Stimulated activated CD4-positive, alpha-beta T cell treated with anti-CD3 and anti-CD28 coated beads, Interleukin-4, amount 100 ng/mL, for 48 hours (primary cell): ENCODE results near the gene GH1.
"Not testable (repeated sequence)": the region's sequence is repeated elsewhere in the genome, so short reads cannot be mapped to it uniquely, and the experiment has no call there.

ENCODE experiments used
- DNase-seq, 2 donors: peaks; one replicate each; pipeline ENCODE4 v3.0.0-alpha.2; 2020; ENCODE audit warnings: low read depth in 2 of 2

The GH1 gene

GRCh38 chr17:63896524-63897354, 21.9 kb downstream of the GH1 start, which contains the start of gene CSH1:
TSS of gene CSH1 (minus strand) at chr17:63896574. CDS start at chr17:63896511, 63 bp downstream.
- not testable (repeated sequence) for DNase-seq

DNA sequence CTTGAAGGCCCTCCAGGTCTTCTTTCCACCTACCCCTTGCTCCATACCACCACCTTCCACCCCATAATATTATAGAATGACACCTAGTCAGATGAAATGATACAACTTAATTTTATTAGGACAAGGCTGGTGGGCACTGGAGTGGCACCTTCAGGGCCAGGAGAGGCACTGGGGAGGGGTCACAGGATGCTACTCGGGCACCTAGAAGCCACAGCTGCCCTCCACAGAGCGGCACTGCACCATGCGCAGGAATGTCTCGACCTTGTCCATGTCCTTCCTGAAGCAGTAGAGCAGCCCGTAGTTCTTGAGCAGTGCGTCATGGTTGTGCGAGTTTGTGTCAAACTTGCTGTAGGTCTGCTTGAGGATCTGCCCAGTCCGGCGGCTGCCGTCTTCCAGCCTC, 23.8 kb downstream of the GH1 start:
- not testable (repeated sequence) for DNase-seq

DNA sequence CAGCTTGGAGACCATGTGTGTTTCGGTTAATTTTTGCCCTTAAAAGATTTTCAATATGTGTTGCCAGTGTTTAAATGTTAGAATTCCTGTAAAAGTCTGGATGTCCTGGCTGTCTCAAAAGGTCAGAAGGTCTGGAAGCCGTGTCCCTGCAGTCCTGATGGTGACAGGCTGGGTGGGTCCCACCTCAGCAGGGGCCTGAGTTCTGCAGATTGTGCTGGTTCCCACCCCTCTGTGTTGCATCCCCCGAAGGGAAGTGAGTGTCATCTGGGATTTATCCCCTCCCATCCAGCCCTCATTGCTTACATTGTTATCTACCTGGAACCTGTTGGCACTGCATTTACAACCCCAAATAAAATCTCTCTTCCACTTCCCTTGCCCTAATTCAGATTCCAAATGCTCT, 24.6 kb downstream of the GH1 start:
- not testable (repeated sequence) for DNase-seq

DNA sequence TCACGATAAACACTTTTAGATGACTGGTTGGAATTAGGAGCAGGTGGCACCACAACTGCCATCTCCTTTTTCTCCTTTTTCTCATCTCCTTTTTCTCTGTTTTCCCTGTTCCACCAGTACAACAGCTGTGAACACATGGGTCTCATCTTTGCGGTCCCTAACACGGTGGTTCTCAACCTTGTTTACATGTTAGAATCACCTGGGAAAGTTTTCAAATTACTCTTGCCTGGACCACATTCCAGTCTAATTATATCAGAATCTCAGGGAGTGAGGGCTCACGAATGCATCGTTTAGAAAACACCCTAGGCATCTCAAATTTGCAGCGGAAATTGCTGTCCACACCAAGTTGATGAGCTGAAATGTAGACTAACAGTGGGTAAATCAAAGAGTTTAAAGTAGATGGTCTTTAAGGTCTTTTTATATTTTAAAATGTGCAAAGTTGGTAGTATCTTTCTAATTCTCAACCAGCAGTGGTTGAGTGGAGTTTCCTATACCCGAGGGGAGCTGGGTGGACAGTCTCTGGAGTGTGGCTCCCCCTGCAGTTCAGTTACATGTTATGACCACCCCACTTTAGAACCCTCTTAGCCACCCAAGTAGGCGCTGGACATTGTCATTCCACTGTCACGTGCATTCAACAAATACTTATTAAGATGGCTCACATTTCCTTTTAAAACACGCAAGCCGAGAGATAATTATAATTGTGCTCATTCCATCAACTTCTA, 26.2 kb downstream of the GH1 start:
- DNase-seq, result not testable (repeated sequence)

DNA sequence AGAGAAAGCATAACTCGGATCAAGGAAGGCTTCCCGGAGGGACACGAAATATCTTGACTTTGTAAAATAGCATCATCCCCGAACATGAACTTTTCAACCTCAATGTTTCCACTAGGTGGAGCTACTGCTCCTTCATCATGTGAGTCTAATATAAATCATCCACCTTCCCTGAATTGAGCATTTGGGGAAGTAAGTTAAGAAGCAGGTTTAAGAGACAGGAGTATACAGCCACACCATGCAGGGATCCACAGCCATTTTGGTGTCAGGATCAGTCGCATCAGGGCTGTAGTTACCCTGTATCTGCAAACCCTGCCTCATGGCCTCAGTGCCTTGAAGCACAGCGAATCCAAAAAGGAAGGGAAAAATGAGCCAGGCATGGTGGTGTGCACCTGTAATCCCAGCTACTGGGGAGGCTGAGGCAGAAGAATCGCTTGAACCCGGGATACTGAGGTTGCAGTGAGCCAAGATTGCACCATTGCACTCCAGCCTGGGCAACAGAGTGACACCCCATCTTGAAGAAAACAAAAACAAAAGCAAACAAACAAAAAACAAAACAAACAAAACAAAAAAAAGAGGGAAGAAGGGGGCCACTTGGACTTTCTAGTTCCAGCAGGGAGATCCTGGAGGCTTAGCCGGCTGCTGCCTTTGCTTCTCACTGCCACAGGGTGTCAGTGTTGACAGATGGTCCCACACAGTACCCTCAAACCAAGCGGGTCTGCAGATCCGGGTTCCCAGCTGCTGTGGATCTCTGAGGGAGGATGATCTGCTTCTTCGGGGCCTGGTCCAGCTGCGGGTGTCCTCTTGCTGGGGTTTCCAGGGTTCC, 29.4 kb downstream of the GH1 start:
- not testable (repeated sequence) for DNase-seq

DNA sequence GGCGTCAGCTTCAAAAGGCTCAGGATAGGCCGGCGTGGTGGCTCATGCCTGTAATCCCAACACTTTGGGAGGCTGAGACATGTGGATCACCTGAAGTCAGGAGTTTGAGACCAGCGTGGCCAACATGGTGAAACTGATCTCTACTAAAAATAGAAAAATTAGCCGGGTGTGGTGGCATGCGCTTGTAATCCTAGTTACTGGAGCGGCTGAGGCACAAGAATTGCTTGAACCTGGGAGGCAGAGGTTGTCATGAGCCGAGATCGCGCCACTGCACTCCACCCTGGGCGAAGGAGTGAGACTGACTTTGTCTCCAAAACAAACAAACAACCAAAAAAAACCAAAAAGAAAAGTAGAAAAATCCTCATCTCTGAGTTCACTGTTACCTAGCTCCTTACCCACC, 33.5 kb downstream of the GH1 start:
- not testable (repeated sequence) for DNase-seq

DNA sequence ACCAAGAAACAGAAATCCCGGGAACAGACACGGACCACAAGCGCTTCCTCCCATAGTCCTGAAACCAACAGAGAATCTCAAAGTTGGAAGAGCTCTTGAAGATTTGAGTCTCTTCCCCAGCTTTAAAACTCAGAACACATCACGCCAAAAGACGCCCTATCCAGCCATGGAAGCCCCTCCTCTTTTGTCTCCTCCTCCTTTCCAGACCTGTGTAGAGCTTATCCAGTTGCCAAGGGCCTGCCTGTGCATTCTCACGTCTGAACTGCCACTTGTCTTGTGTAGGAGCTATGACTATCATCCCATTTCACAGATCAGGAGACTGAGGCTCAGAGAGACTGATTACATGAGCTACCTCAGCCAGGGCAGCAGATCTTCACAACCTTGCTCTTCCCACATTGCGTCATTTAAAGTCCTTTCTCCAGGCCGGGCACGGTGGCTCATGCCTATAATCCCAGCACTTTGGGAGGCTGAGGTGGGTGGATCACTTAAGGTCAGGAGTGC, 36.0 kb downstream of the GH1 start:
- DNase-seq, result not testable (repeated sequence)

DNA sequence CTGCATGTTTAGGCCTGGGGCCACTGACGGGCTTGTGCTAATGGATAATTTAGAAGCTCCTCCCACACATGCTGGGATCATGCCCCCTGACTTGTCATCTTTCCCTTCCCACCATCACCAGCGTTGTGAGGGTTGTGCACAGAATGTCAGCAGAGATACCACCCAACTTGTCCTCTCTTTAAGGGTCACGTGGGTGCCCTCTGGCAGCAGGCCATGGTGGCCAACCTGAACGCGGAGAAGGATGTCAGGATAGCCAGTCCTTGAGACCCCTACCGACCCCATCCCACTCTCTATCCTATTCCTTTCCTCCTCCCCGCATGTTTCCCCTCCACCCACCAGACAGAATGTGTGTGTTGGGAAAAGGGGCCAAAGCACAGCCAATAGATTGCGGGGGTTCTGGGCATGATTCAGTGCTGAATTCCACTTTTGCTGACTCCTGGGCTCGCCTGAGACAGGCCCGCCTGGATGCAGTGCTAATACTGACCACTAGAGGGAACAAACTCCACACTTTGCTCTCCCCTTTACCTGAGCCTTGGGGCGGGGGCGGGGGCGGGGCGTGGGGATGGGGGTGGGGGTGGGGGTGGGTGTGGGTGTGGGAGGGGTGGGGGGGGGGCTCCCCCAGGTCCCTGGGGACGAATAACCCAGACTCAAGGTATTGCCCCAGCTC, 36.6 kb downstream of the GH1 start, which contains the start of gene GH2:
GH2 (minus strand) TSS at position 10 of the 667 bp plus-strand sequence. CDS start 143 bp downstream, outside the sequence.
- DNase-seq, result peak; percentile 50 to 55

- DNase-seq, result not testable (repeated sequence)
Observed at GRCh38 chr17:63881337-63881736, 37.3 kb downstream of the GH1 start.

GRCh38 chr17:63880706-63881105, 37.9 kb downstream of the GH1 start:
- DNase-seq, result no peak

- DNase-seq, result not testable (repeated sequence)
Observed at GRCh38 chr17:63878413-63878812, 40.2 kb downstream of the GH1 start.

GRCh38 chr17:63874693-63875092, 43.9 kb downstream of the GH1 start:
- DNase-seq, result not testable (repeated sequence)

DNA sequence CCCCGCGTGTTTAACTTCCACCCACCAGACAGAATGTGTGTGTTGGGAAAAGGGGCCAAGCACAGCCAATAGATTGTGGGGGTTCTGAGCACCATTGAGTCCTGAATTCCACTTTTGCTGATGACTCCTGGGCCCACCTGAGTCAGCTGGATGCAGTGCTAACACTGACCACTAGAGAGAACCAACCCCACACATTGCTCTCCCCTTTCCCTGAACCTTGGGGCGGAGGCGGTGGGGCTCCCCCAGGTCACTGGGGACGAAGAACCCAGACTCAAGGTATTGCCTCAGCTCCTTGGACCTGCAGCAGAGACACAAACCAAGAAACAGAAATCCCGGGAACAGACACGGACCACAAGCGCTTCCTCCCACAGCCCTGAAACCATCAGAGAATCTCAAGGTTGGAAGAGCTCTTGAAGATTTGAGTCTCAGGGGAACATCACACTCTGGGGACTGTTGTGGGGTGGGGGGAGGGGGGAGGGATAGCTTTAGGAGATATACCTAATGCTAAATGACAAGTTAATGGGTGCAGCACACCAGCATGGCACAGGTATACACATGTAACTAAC, 44.5 kb downstream of the GH1 start:
- DNase-seq, result not testable (repeated sequence)

GRCh38 chr17:63873577-63873976, 45.1 kb downstream of the GH1 start, which contains the start of gene CSH2:
TSS of gene CSH2 (minus strand) at chr17:63873677. CDS start at chr17:63873614, 63 bp downstream.
- DNase-seq, result not testable (repeated sequence)

DNA sequence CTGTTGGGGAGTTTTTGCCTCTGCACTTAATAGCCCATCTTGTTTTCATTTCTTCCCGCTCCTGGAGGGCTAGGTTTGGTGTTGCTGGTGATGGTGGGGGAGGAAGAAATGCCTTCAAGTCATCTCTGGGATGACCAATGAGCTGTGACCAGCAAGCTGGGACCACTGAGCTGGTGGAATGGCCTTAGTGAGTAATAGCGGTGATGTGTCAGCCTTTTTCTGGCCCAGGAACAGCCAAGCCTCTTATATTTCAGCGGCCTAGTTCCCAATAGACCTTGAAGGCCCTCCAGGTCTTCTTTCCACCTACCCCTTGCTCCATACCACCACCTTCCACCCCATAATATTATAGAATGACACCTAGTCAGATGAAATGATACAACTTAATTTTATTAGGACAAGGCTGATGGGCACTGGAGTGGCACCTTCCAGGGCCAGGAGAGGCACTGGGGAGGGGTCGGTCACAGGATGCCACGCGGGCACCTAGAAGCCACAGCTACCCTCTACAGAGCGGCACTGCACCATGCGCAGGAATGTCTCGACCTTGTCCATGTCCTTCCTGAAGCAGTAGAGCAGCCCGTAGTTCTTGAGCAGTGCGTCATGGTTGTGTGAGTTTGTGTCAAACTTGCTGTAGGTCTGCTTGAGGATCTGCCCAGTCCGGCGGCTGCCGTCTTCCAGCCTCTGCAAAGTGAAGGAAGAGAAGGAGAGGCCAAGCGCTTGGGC, 46.8 kb downstream of the GH1 start:
- DNase-seq, result not testable (repeated sequence)

DNA sequence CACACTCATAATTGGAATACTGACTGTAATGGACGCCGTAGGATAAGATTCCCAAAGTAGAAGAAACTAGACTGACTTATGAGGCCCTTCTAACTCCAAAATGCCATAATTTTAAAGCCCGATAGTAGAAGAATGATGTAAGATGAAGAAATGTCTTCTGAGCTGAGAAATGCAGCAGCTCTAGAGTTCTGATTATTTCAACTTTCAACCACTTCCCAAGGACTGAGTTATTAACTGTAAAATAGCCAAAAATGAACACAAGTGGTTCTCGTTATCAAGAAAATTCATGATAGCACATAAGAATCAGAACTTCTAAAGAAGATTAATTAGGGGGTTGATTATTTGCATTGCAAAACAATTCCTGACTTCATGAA, 48.4 kb downstream of the GH1 start:
- DNase-seq, result not testable (repeated sequence)

DNA sequence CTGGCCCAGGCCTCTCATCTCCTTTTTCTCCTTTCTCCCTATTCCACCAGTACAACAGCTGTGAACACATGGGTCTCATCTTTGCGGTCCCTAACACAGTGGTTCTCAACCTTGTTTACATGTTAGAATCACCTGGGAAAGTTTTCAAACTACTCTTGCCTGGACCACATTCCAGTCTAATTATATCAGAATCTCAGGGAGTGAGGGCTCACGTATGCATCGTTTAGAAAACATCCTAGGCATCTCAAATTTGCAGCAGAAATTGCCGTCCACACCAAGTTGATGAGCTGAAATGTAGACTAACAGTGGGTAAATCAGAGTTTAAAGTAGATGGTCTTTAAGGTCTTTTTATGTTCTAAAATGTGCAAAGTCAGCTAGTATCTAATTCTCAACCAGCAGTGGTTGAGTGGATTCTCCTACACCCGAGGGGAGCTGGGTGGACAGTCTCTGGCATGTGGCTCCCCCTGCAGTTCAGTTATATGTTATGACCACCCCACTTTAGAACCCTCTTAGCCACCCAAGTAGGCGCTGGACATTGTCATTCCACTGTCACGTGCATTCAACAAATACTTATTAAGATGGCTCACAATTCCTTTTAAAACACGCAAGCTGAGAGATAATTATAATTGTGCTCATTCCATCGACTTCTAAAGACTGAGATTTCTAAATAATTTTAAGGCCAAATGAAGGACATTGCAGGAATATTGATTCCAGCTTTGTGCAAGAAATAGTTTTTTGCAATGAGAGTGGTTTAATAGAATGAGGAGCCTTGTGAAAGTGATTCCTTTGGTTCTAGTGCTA, 48.9 kb downstream of the GH1 start:
- not testable (repeated sequence) for DNase-seq
